HepG2 (cell line): Measurements from ENCODE around the gene SLC11A1. TPM values are rescaled to one million over a fixed set of nuclear protein-coding genes. Genes with fewer than 3 reads are reported as not detected.
A peak's percentile ranks its signal among the peaks of the same experiment; 100 is the strongest.

ENCODE experiments used
- ATAC-seq: fragments of 200-7000 bp; cut with Tn5 transposase; 3 replicates; pipeline ENCODE4 v1.9.1; 2020; ENCODE audit warnings: mild to moderate bottlenecking, moderate library complexity
- BruUV-seq: library from RNA; stranded (reverse); fragments of 400-500 nt; replicated peaks from 2 replicates; lab custom pipeline; 2021; lab: Mats Ljungman, UMichigan
- CTCF ChIA-PET: fragments of 300-600 bp; formaldehyde crosslinking; extraction: SDS; loops from one replicate; lab custom pipeline; 2021; ENCODE audit warnings: low total read pairs, inconsistent platforms, low intra/inter-chr PET ratio; lab: Yijun Ruan, JAX
- POLR2A ChIA-PET: fragments of 350-600 bp; sonication (Branson Sonifier 250); formaldehyde crosslinking; loops from one replicate; lab custom pipeline; 2020; ENCODE audit warnings: antibody characterized with exemption, inconsistent platforms; lab: Yijun Ruan, JAX
- DNase-seq: peaks from one replicate; pipeline ENCODE4 v3.0.0-alpha.2; 2015; ENCODE audit warnings: low spot score
- FAIRE-seq: peaks from 3 replicates; lab custom pipeline; 2011; peaks lifted over from hg19 to GRCh38; lab: Jason Lieb, UNC
- H2AFZ ChIP-seq: one replicate; pipeline ENCODE4 v1.6.1; 2011; ENCODE audit warnings: low read length, inconsistent platforms
- H3K27ac ChIP-seq: fragments of 300-600 bp; 3 replicates; pipeline ENCODE4 v1.8.0; 2011; ENCODE audit warnings: mixed run types, mild to moderate bottlenecking, mixed read lengths, low read length, inconsistent platforms; ENCODE audit not compliant: insufficient read depth; ENCODE audit errors: extremely low read length
- H3K27me3 ChIP-seq, 2 experiments: fragments of 200-600 bp in 1 of 2; 2 replicates in 1 of 2; 3 replicates in 1 of 2; pipeline versions ENCODE4 v1.6.0 to v1.8.0; 2011; ENCODE audit warnings: low read length in 2 of 2, mild to moderate bottlenecking in 2 of 2, moderate library complexity in 2 of 2, inconsistent platforms in 1 of 2; ENCODE audit not compliant: insufficient read depth in 2 of 2, control insufficient read depth in 1 of 2
- H3K36me3 ChIP-seq, 2 experiments: fragments of 200-600 bp in 1 of 2; replicated peaks in 1 of 2; 2 replicates in 1 of 2; 3 replicates in 1 of 2; pipeline versions ENCODE4 v1.5.1 to v1.8.0; 2011; ENCODE audit warnings: low read length in 2 of 2, inconsistent platforms in 1 of 2; ENCODE audit not compliant: insufficient read depth in 2 of 2, control insufficient read depth in 1 of 2
- H3K4me1 ChIP-seq: 2 replicates; pipeline ENCODE4 v1.5.1; 2012; ENCODE audit warnings: low read length, inconsistent platforms; ENCODE audit not compliant: insufficient read depth
- H3K4me2 ChIP-seq: 2 replicates; pipeline ENCODE4 v1.6.0; 2011; ENCODE audit warnings: low read depth, low read length, inconsistent platforms
- H3K4me3 ChIP-seq, 3 experiments: fragments of 200-600 bp in 1 of 3; sonication (generic), shearing (Covaris generic) in 1 of 3; replicated peaks in 1 of 3; 2 replicates each; pipeline ENCODE4 v1.5.1; 2011 to 2016; ENCODE audit warnings: low read length in 3 of 3, inconsistent platforms in 2 of 3, low read depth in 2 of 3, mild to moderate bottlenecking in 2 of 3, control low read depth in 1 of 3, mixed read lengths in 1 of 3; ENCODE audit not compliant: insufficient read depth in 1 of 3
- H3K79me2 ChIP-seq: one replicate; pipeline ENCODE4 v1.6.1; 2011; ENCODE audit warnings: low read length, inconsistent platforms; ENCODE audit not compliant: insufficient read depth
- H3K9ac ChIP-seq: 2 replicates; pipeline ENCODE4 v1.6.0; 2011; ENCODE audit warnings: mild to moderate bottlenecking, low read depth, low read length, inconsistent platforms; ENCODE audit not compliant: insufficient read depth
- H3K9me3 ChIP-seq: 2 replicates; pipeline ENCODE4 v1.5.1; 2012; ENCODE audit warnings: mild to moderate bottlenecking, low read length
- H4K20me1 ChIP-seq: 2 replicates; pipeline ENCODE4 v1.6.0; 2011; ENCODE audit warnings: inconsistent platforms, mild to moderate bottlenecking, low read length, moderate library complexity; ENCODE audit not compliant: insufficient read depth
- AKAP8 ChIP-seq: sonication (generic); formaldehyde crosslinking; IDR thresholded peaks from 2 replicates; pipeline ENCODE4 v1.5.1; 2020; ENCODE audit warnings: mild to moderate bottlenecking, missing genetic modification reagents
- DMAP1 ChIP-seq: IDR thresholded peaks from 2 replicates; pipeline ENCODE4 v1.6.1; 2016
- HIC2 ChIP-seq: sonication (generic); formaldehyde crosslinking; IDR thresholded peaks from 2 replicates; pipeline ENCODE4 v1.9.0; 2022; ENCODE audit warnings: low read depth, missing genetic modification reagents
- HNRNPLL ChIP-seq: fragments of 200-400 bp; formaldehyde crosslinking; IDR thresholded peaks from 2 replicates; pipeline ENCODE4 v1.6.1; 2017; ENCODE audit warnings: mild to moderate bottlenecking, low read depth, low read length; ENCODE audit not compliant: poor library complexity, severe bottlenecking
- IKZF1 ChIP-seq: fragments of 450-650 bp; IDR thresholded peaks from 2 replicates; pipeline ENCODE4 v1.7.1; 2016
- KLF15 ChIP-seq: sonication (generic); formaldehyde crosslinking; IDR thresholded peaks from 2 replicates; pipeline ENCODE4 v1.8.1; 2023; ENCODE audit warnings: borderline replicate concordance, mild to moderate bottlenecking, inconsistent platforms, missing genetic modification reagents, mixed read lengths
- MLLT10 ChIP-seq: sonication (generic); formaldehyde crosslinking; IDR thresholded peaks from 2 replicates; pipeline ENCODE4 v1.4.0; 2020; ENCODE audit warnings: missing genetic modification reagents
- PHF21A ChIP-seq: sonication (generic); formaldehyde crosslinking; IDR thresholded peaks from 2 replicates; pipeline ENCODE4 v1.5.0; 2020; ENCODE audit warnings: mild to moderate bottlenecking, missing genetic modification reagents
- RBM22 ChIP-seq: fragments of 200-400 bp; formaldehyde crosslinking; optimal IDR thresholded peaks from 2 replicates; pipeline ENCODE3; 2017; ENCODE audit warnings: mild to moderate bottlenecking, low read length, moderate library complexity
- SIX1 ChIP-seq: sonication (generic); formaldehyde crosslinking; IDR thresholded peaks from 2 replicates; pipeline ENCODE4 v1.4.0; 2020; ENCODE audit warnings: missing genetic modification reagents, borderline replicate concordance
- SMYD3 ChIP-seq: sonication (generic); formaldehyde crosslinking; IDR thresholded peaks from 2 replicates; pipeline ENCODE4 v1.8.1; 2023; ENCODE audit warnings: mild to moderate bottlenecking, missing genetic modification reagents
- SNRNP70 ChIP-seq: fragments of 200-400 bp; formaldehyde crosslinking; IDR thresholded peaks from 2 replicates; pipeline ENCODE4 v1.6.1; 2017; ENCODE audit warnings: mild to moderate bottlenecking, low read depth, low read length, moderate library complexity
- SP4 ChIP-seq: sonication (generic); formaldehyde crosslinking; IDR thresholded peaks from 2 replicates; pipeline ENCODE4 v1.8.1; 2023; ENCODE audit warnings: mild to moderate bottlenecking, missing genetic modification reagents
- TGIF2 ChIP-seq: IDR thresholded peaks from 2 replicates; pipeline ENCODE4 v1.6.1; 2016; ENCODE audit warnings: control low read depth, missing compliant biosample characterization
- ZFP37 ChIP-seq: sonication (generic); formaldehyde crosslinking; IDR thresholded peaks from 2 replicates; pipeline ENCODE4 v1.4.0; 2020; ENCODE audit warnings: missing genetic modification reagents, borderline replicate concordance
- ZNF12 ChIP-seq: sonication (generic); formaldehyde crosslinking; IDR thresholded peaks from 2 replicates; pipeline ENCODE4 v1.5.0; 2020; ENCODE audit warnings: missing genetic modification reagents
- ZNF501 ChIP-seq: sonication (generic); formaldehyde crosslinking; IDR thresholded peaks from 2 replicates; pipeline ENCODE4 v1.5.1; 2020; ENCODE audit warnings: mild to moderate bottlenecking, moderate library complexity, missing genetic modification reagents
- ZNF605 ChIP-seq: sonication (generic); formaldehyde crosslinking; IDR thresholded peaks from 2 replicates; pipeline ENCODE4 v1.8.0; 2022; ENCODE audit warnings: mild to moderate bottlenecking, missing genetic modification reagents
- ZNF672 ChIP-seq: sonication (generic); formaldehyde crosslinking; IDR thresholded peaks from 2 replicates; pipeline ENCODE4 v1.8.1; 2022; ENCODE audit warnings: missing genetic modification reagents
- WGBS: methylation state at CpG from one replicate; pipeline ENCODE4 v1.1.6; 2017; ENCODE audit warnings: low lambda C conversion rate; 5-methylcytosine and 5-hydroxymethylcytosine counted together
- in situ Hi-C: cut with HindIII; loops from 2 replicates; pipeline ENCODE4 v1.10.0; 2017; ENCODE audit warnings: low pct_unique_long_range_greater_than_20kb; ENCODE audit not compliant: extremely low pct_ligation_motif_present
- intact Hi-C: fragments of 100-400 bp; cut with micrococcal nuclease; formaldehyde crosslinking; loops from one replicate; pipeline ENCODE4 v1.10.0; 2022; ENCODE audit not compliant: unreplicated experiment
- polyA plus RNA-seq, 8 experiments: library from polyadenylated mRNA; depleted of rRNA in 3 of 8; stranded (reverse) in 7 of 8; unstranded in 1 of 8; fragments of >200 nt; fragmentation: Illumina TruSeq in 4 of 8; extraction: Trizol in 4 of 8; gene quantifications; 2 replicates each; pipeline versions ENCODE4 v1.2.1 to v1.2.3, GENCODE V29; 2011 to 2016; ENCODE audit warnings: low read depth in 4 of 8, missing spikeins in 1 of 8, mixed read lengths in 1 of 8; ENCODE audit not compliant: insufficient read depth in 1 of 8
- total RNA-seq, 5 experiments: library from RNA; depleted of rRNA; stranded (reverse); fragments of >200 nt; fragmentation: Illumina TruSeq; extraction: Trizol; gene quantifications; 2 replicates each; pipeline ENCODE4 v1.2.3, GENCODE V29; 2016; ENCODE audit warnings: low read depth in 1 of 5
- TF ChIP-seq, protein P1 (sequence below): sonication (generic); formaldehyde crosslinking; IDR thresholded peaks from 2 replicates; pipeline ENCODE4 v1.8.1; 2023; ENCODE audit warnings: mild to moderate bottlenecking, inconsistent platforms, moderate library complexity, missing genetic modification reagents, borderline replicate concordance
- TF ChIP-seq, protein P2 (sequence below): sonication (generic); formaldehyde crosslinking; IDR thresholded peaks from 2 replicates; pipeline ENCODE4 v1.5.0; 2020; ENCODE audit warnings: missing genetic modification reagents

The SLC11A1 gene
- total and polyA plus RNA-seq, 2 of the 13 experiments (the other 11 are each of a cell fraction or from before 2014, with no cell fraction given), result 0.33 to 2.3 TPM

DNA sequence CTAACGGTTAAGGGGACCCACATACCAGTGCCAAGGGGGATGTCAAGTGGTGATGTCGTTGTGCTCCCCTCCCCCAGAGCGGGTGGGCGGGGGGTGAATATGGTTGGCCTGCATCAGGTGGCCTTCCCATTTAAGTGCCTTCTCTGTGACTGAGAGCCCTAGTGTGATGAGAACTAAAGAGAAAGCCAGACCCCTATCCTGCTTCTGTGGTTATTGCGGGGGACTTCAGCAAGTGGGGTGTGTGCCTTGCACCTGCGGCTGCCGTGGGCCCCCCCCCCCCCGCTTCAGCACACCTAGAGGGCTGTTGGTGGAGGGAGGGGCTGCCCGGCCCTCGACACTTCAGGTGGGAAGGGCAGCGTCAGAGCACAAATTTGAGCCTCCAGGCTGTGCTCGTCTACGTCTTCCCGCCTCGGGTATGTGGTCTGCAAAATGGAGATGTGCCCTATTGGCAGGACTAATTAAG lies 23.7 kb downstream of the SLC11A1 start:
- Histone ChIP-seq H4K20me1 (no peaks in the 10 kb centered on the region; the same call in 1 of the 2 replicates), H3K9ac (peak overlapping the region; percentile 61), H3K27me3 (no peaks in the 10 kb centered on the region), H3K36me3 (peaks cover 24 to 38% of the 10 kb centered on the region in 2 experiments; a peak in 4 of 5 replicates), H3K79me2 (peaks cover 25% of the 10 kb centered on the region), H3K9me3 (no peaks in the 10 kb centered on the region), H3K4me3 (peak overlapping the region; percentile 32 to 68 (median 51); a peak in 5 of 6 replicates), H2AFZ (no peak overlapping the region), H3K27ac (peak overlapping the region; percentile 79), H3K4me2 (peak overlapping the region; percentile 86), H3K4me1 (peaks cover 65% of the 10 kb centered on the region)
- DNase-seq, result no peak
- ChIA-PET POLR2A (interaction anchor here (0.6 to 4.2 kb wide), 17 partner anchors 9 to 254 kb away, joined by 3 to 56 read pairs (median 7); partner anchors contain the start of genes AAMP, BCS1L, PNKD and TMBIM1), CTCF (interaction anchor here (1.7 kb wide), 1 partner anchor 60 kb away, joined by 19 read pairs; no protein-coding TSS in a partner anchor)
- no peak for FAIRE-seq
- in situ Hi-C loops (loop anchor here (5.0 kb wide), 1 partner anchor 62 kb away; no protein-coding TSS in a partner anchor), intact Hi-C loops (loop anchor here (1.0 to 2.0 kb wide), 2 partner anchors 39 to 61 kb away; no protein-coding TSS in a partner anchor)
- ATAC-seq, result peak; percentile 0
- WGBS, result 7% methylated on average over 13 of the region's 15 CpGs
- BruUV-seq, result no TSS peak
- TF ChIP-seq DMAP1, result no peak; the same call in 1 of the 2 replicates
- peak; percentile 97 for TF ChIP-seq RBM22
- TF ChIP-seq, protein P1, sequence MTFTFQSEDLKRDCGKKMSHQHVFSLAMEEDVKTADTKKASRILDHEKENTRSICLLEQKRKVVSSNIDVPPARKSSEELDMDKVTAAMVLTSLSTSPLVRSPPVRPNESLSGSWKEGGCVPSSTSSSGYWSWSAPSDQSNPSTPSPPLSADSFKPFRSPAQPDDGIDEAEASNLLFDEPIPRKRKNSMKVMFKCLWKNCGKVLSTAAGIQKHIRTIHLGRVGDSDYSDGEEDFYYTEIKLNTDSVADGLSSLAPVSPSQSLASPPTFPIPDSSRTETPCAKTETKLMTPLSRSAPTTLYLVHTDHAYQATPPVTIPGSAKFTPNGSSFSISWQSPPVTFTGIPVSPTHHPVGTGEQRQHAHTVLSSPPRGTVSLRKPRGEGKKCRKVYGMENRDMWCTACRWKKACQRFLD, result peak; percentile 4; the same call in 1 of the 2 replicates
- TF ChIP-seq, protein P2, sequence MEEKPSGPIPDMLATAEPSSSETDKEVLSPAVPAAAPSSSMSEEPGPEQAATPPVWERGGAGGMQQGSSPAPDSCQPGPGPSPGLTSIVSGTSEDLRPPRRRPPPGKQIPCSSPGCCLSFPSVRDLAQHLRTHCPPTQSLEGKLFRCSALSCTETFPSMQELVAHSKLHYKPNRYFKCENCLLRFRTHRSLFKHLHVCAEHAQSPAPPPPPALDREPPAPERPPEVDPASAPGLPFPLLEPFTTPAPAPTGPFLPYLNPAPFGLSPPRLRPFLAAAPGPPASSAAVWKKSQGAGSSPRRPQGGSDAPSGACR (CRISPR knock-in tag), result peak; percentile 46; the same call in 1 of the 2 replicates
- peak; percentile 80 for TF ChIP-seq PHF21A (CRISPR knock-in tag)
- TF ChIP-seq ZNF672 (CRISPR knock-in tag), result no peak
- TF ChIP-seq SMYD3 (CRISPR knock-in tag), result 0 out of 2 replicates have a peak, but pooled peaks have one; percentile 71
- 0 out of 2 replicates have a peak, but pooled peaks have one; percentile 8 for TF ChIP-seq SIX1 (CRISPR knock-in tag)
- TF ChIP-seq MLLT10 (CRISPR knock-in tag), result no peak
- peak; percentile 80; the same call in 1 of the 2 replicates for TF ChIP-seq ZNF605 (CRISPR knock-in tag)
- TF ChIP-seq SP4 (CRISPR knock-in tag), result no peak; the same call in 1 of the 2 replicates
- TF ChIP-seq HNRNPLL, result no peak
- no peak for TF ChIP-seq IKZF1
- no peak for TF ChIP-seq TGIF2 (CRISPR knock-in tag)
- TF ChIP-seq ZFP37 (CRISPR knock-in tag), result peak; percentile 63; the same call in 1 of the 2 replicates
- no peak for TF ChIP-seq SNRNP70
- TF ChIP-seq ZNF501 (CRISPR knock-in tag), result peak; percentile 7; the same call in 1 of the 2 replicates
- no peak for TF ChIP-seq KLF15 (CRISPR knock-in tag)
- 0 out of 2 replicates have a peak, but pooled peaks have one; percentile 9 for TF ChIP-seq ZNF12 (CRISPR knock-in tag)
- TF ChIP-seq AKAP8, result peak; percentile 91; the same call in 1 of the 2 replicates
- TF ChIP-seq HIC2 (CRISPR knock-in tag), result peak; percentile 81; the same call in 1 of the 2 replicates
